ENCODE results near the gene UBE2D3. TPM values are rescaled to one million over a fixed set of nuclear protein-coding genes. Genes with fewer than 3 reads are reported as not detected.

Gene UBE2D3
- polyA plus RNA-seq (2013), result 355 TPM

DNA sequence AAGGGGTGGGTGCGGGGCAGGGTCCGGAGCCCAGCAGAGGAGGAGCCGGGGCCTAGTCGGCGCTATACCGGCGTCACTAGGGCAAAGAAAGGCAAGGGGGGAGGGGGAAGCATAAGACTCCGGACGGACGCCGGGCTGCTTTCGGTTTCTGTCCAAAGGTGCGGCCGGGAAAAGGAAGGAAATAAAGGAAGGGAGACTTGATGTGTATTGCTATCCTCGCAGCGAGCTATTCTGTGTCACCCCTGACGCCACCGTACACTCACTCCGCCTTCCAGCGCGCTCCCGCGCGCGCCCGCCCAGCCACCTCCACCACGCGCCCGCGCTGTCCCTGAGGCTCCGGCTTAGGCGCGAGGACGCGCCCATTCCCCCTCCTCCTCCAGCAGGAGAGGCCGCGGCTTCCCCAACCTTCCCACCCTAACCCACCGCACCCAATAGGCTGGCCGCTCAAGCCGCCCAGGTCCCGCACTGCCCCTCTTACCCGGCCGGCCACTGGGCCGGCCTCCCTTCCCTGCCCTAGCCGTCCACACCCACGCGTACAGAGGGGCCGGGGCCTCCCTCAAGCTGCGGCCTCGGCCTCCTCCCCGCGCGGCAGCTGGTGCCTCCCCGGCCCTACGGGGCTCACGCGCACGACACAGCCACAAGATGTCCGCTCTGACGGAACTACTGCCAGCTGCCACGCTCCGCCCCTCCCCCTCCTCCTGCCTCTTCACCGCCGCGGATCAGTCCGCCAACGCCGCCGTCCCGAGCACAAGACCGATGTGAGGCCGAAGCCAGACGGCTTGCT lies at the start of gene UBE2D3:
Gene UBE2D3 (minus strand): TSS at position 662 of the 784 bp plus-strand sequence. CDS start 1,043 bp downstream, outside the sequence.
- peak within 1 kb of the TSS; percentile 99 to 100 for H3K27ac ChIP-seq (ENCODE audit: insufficient read depth in 1 of 2, low read depth in 1 of 2, low read length in 2 of 2, poor library complexity in 1 of 2, severe bottlenecking in 2 of 2)
- WGBS (ENCODE audit: insufficient coverage), result 0% methylated on average over 35 of the region's 73 CpGs
- no peaks in the 10 kb centered on the region for H3K9me3 ChIP-seq (ENCODE audit: control extremely low read depth in 1 of 5, control insufficient read depth in 4 of 5, insufficient read depth in 2 of 5, low read depth in 1 of 5, low read length in 4 of 5)
- H3K4me1 ChIP-seq (ENCODE audit: control extremely low read depth in 1 of 4, control insufficient read depth in 4 of 4, insufficient read depth in 4 of 4, low read length in 3 of 4), result peaks cover 22 to 42% (median 35%) of the 10 kb centered on the region in 4 experiments
- peak; percentile 98 to 99 (median 98) for DNase-seq
- H3K36me3 ChIP-seq (ENCODE audit: control insufficient read depth in 4 of 4, insufficient read depth in 4 of 4, low read length in 3 of 4), result peaks cover 0 to 28% (median 5%) of the 10 kb centered on the region in 4 experiments
- ChIA-PET POLR2A (interaction anchor here (0.6 to 5.2 kb wide), 14 partner anchors 10 to 1479 kb away, joined by 3 to 72 read pairs (median 4); partner anchors contain the start of genes CISD2, MANBA, NFKB1 and PPP3CA), CTCF (interaction anchor here (0.9 to 3.7 kb wide), 9 partner anchors 9 to 181 kb away, joined by 3 to 13 read pairs (median 7); no protein-coding TSS in a partner anchor)
- peak within 1 kb of the TSS; percentile 89 to 100 (median 98) for H3K4me3 ChIP-seq (ENCODE audit: control insufficient read depth in 1 of 7, extremely low read depth in 1 of 7, insufficient read depth in 4 of 7, low read depth in 2 of 7, low read length in 6 of 7)
- H3K27me3 ChIP-seq (replicated peaks in 2 of 5; ENCODE audit: control insufficient read depth in 4 of 5, insufficient read depth in 5 of 5, low read length in 4 of 5), result no peaks in the 10 kb centered on the region

DNA sequence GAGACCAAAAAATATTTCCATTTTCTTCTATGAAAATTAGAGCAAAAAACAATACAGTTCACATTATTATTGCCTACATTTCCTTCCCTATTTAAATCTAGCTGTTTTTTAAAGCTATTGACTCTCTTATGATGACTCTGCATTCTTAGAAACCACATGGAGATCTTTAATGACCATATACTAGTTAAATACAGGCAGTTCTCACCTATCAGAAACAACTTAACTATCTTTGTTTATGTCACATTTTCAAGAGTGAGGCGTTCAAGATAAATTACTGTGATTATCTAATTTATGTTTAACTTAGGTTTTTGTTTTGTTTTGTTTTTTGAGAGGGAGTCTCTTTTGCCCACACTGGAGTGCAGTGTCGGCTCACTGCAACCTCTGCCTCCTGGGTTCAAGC lies 44.4 kb upstream of the UBE2D3 start:
- Histone ChIP-seq H3K27ac (ENCODE audit: insufficient read depth in 1 of 2, low read depth in 1 of 2, low read length in 2 of 2, poor library complexity in 1 of 2, severe bottlenecking in 2 of 2) (peak overlapping the region; percentile 47 to 65), H3K4me3 (ENCODE audit: control insufficient read depth in 1 of 7, extremely low read depth in 1 of 7, insufficient read depth in 4 of 7, low read depth in 2 of 7, low read length in 6 of 7) (peak overlapping the region in 3 of 7 experiments; percentile 28 to 92 (median 42)), H3K27me3 (replicated peaks in 2 of 5; ENCODE audit: control insufficient read depth in 4 of 5, insufficient read depth in 5 of 5, low read length in 4 of 5) (no peaks in the 10 kb centered on the region), H3K4me1 (ENCODE audit: control extremely low read depth in 1 of 4, control insufficient read depth in 4 of 4, insufficient read depth in 4 of 4, low read length in 3 of 4) (peaks cover 25 to 44% (median 32%) of the 10 kb centered on the region in 4 experiments), H3K36me3 (ENCODE audit: control insufficient read depth in 4 of 4, insufficient read depth in 4 of 4, low read length in 3 of 4) (peaks cover 15 to 31% (median 18%) of the 10 kb centered on the region in 4 experiments), H3K9me3 (ENCODE audit: control extremely low read depth in 1 of 5, control insufficient read depth in 4 of 5, insufficient read depth in 2 of 5, low read depth in 1 of 5, low read length in 4 of 5) (peaks cover 0 to 9% (median 0%) of the 10 kb centered on the region in 5 experiments)
- ChIA-PET POLR2A (interaction anchor here (1.2 kb wide), 1 partner anchor 44 kb away, joined by 5 read pairs; the partner anchor contains the start of gene UBE2D3), CTCF (interaction anchor here (0.9 to 2.3 kb wide), 2 partner anchors 10 to 49 kb away, joined by 3 to 10 read pairs; no protein-coding TSS in a partner anchor)
- peak; percentile 47 to 86 (median 72) for DNase-seq
- WGBS (ENCODE audit: insufficient coverage), result 89% methylated on average over 1 of the region's 2 CpGs

DNA sequence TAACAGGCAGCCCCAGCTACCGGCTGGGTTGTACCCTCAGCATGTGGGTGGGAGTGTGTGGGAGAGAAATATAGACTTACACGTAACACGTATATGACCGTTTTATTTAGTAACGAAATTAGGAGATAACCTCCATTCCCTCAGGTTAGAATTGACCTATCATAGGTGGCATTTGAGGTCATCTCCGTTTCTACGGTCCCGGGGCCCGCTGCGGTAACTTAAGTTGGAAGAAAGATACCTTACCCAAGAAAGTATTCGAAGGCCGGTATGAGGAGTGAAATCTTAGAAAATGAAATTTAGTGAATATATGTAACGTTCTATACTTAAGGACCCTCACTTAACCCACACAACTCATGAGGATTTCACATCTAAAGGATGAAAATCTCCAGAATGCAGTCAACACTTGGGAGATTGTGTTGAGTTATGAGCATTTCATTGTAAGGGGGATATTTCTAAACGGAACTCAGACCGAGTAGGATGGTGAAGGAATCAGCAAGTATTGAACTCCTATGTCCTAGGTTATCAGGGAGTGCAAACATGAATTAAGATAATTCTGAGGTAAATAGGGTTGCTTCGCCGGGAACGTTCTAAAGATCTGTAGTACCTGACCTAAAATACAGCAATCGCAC lies 42.3 kb upstream of the UBE2D3 start:
- CTCF ChIA-PET, result interaction anchor here (1.7 kb wide), 1 partner anchor 11 kb away, joined by 5 read pairs; no protein-coding TSS in a partner anchor
- WGBS (ENCODE audit: insufficient coverage), result 25% methylated on average over 8 of the region's 19 CpGs
- no peak for DNase-seq
- peaks cover 2 to 10% (median 5%) of the 10 kb centered on the region in 4 experiments for H3K36me3 ChIP-seq (ENCODE audit: control insufficient read depth in 4 of 4, insufficient read depth in 4 of 4, low read length in 3 of 4)
- peak overlapping the region in 6 of 7 experiments; percentile 71 to 92 (median 84) for H3K4me3 ChIP-seq (ENCODE audit: control insufficient read depth in 1 of 7, extremely low read depth in 1 of 7, insufficient read depth in 4 of 7, low read depth in 2 of 7, low read length in 6 of 7)
- POLR2A ChIA-PET, result interaction anchor here (0.9 to 3.3 kb wide), 5 partner anchors 17 to 109 kb away, joined by 3 to 72 read pairs (median 4); partner anchors contain the start of genes MANBA and UBE2D3
- no peaks in the 10 kb centered on the region for H3K27me3 ChIP-seq (replicated peaks in 2 of 5; ENCODE audit: control insufficient read depth in 4 of 5, insufficient read depth in 5 of 5, low read length in 4 of 5)
- H3K4me1 ChIP-seq (ENCODE audit: control extremely low read depth in 1 of 4, control insufficient read depth in 4 of 4, insufficient read depth in 4 of 4, low read length in 3 of 4), result peaks cover 25 to 59% (median 43%) of the 10 kb centered on the region in 4 experiments
- no peaks in the 10 kb centered on the region for H3K9me3 ChIP-seq (ENCODE audit: control extremely low read depth in 1 of 5, control insufficient read depth in 4 of 5, insufficient read depth in 2 of 5, low read depth in 1 of 5, low read length in 4 of 5)
- peak overlapping the region; percentile 95 to 98 for H3K27ac ChIP-seq (ENCODE audit: insufficient read depth in 1 of 2, low read depth in 1 of 2, low read length in 2 of 2, poor library complexity in 1 of 2, severe bottlenecking in 2 of 2)

DNA sequence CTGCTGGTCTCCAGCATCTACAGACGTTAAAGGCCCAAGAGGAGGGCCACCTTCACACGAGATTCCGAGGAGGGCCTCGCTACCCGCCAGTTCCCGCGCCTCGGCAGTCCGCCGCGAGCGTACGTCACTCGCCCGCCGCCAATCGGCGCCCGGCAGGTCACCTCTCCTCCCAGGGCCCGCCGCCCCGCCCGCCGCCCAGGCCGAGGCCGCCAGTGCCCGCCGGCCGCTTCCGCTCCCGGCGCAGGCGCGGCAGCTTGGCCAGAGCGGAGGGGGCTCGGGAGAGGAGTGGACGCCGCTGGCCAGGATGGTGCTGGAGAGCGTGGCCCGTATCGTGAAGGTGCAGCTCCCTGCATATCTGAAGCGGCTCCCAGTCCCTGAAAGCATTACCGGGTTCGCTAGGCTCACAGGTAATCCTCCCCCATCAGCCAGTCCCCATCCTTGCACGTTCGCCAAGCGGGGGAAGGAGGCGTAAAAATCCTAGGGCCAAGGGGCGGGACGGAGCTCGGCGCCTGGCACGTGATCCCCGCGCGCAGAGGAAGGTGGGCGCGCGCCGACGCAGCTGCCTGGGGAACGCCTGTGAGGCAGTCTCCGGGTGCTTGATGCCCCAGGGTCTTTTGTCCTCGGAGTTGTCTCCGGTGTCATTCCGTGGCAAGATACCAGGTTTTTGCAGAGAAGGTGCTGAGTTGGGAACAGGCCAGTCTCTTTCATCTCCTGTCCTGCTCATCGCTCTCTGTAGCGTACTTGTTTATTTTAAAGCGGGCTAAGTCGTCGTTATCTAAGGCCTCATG lies 41.6 kb upstream of the UBE2D3 start, which contains the start of gene CISD2:
Gene CISD2 (plus strand): TSS at position 212 of the 788 bp plus-strand sequence. CDS start 93 bp downstream, at position 305.
- H3K27me3 ChIP-seq (replicated peaks in 2 of 5; ENCODE audit: control insufficient read depth in 4 of 5, insufficient read depth in 5 of 5, low read length in 4 of 5), result no peaks in the 10 kb centered on the region
- DNase-seq, result peak; percentile 97 to 98 (median 98)
- under 1% methylated on average over 62 of the region's 71 CpGs for WGBS (ENCODE audit: insufficient coverage)
- H3K36me3 ChIP-seq (ENCODE audit: control insufficient read depth in 4 of 4, insufficient read depth in 4 of 4, low read length in 3 of 4), result peaks cover 0 to 7% (median 2%) of the 10 kb centered on the region in 4 experiments
- ChIA-PET POLR2A (interaction anchor here (0.9 to 3.3 kb wide), 5 partner anchors 17 to 109 kb away, joined by 3 to 72 read pairs (median 4); partner anchors contain the start of genes MANBA and UBE2D3), CTCF (interaction anchor here (0.6 to 1.7 kb wide), 2 partner anchors 10 to 47 kb away, joined by 3 to 5 read pairs; no protein-coding TSS in a partner anchor)
- H3K9me3 ChIP-seq (ENCODE audit: control extremely low read depth in 1 of 5, control insufficient read depth in 4 of 5, insufficient read depth in 2 of 5, low read depth in 1 of 5, low read length in 4 of 5), result no peaks in the 10 kb centered on the region
- H3K4me3 ChIP-seq (ENCODE audit: control insufficient read depth in 1 of 7, extremely low read depth in 1 of 7, insufficient read depth in 4 of 7, low read depth in 2 of 7, low read length in 6 of 7), result peak within 1 kb of the TSS; percentile 71 to 92 (median 82)
- H3K4me1 ChIP-seq (ENCODE audit: control extremely low read depth in 1 of 4, control insufficient read depth in 4 of 4, insufficient read depth in 4 of 4, low read length in 3 of 4), result peaks cover 25 to 65% (median 43%) of the 10 kb centered on the region in 4 experiments
- H3K27ac ChIP-seq (ENCODE audit: insufficient read depth in 1 of 2, low read depth in 1 of 2, low read length in 2 of 2, poor library complexity in 1 of 2, severe bottlenecking in 2 of 2), result peak within 1 kb of the TSS; percentile 95 to 98

DNA sequence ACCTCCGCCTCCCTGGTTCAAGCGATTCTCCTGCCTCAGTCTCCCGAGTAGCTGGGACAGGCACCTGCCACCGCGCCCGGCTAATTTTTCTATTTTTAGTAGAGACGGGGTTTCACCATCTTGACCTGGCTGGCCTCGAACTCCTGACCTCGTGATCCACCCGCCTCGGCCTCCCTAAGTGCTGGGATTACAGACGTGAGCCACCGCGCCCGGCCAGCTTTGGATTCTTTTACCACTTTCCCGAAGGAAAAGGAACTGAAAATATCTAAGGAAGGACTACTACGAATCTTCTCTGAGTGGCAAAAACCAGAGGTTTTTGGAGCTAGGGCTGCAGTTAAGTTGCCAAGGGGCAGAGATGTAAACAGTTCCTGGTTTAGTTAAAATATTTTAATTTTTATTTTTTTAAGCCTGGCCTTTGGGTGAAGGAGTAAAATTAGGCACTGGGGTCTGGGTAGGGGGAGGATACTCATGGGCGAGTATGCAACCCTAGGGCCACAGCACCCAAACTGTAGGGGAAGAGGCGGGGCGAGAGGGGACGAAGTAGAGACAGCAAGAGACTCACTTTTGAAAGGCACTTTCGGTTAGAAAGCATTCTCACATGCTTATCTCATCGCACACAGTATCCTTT lies 40.9 kb upstream of the UBE2D3 start:
- ChIA-PET POLR2A (interaction anchor here (0.7 to 3.3 kb wide), 5 partner anchors 9 to 108 kb away, joined by 3 to 72 read pairs (median 4); partner anchors contain the start of genes MANBA and UBE2D3), CTCF (interaction anchor here (1.1 to 2.1 kb wide), 4 partner anchors 10 to 41 kb away, joined by 3 to 9 read pairs (median 4); partner anchors contain the start of gene UBE2D3)
- Histone ChIP-seq H3K9me3 (ENCODE audit: control extremely low read depth in 1 of 5, control insufficient read depth in 4 of 5, insufficient read depth in 2 of 5, low read depth in 1 of 5, low read length in 4 of 5) (no peaks in the 10 kb centered on the region), H3K36me3 (ENCODE audit: control insufficient read depth in 4 of 4, insufficient read depth in 4 of 4, low read length in 3 of 4) (peaks cover 0 to 8% (median 2%) of the 10 kb centered on the region in 4 experiments), H3K4me1 (ENCODE audit: control extremely low read depth in 1 of 4, control insufficient read depth in 4 of 4, insufficient read depth in 4 of 4, low read length in 3 of 4) (peaks cover 25 to 65% (median 43%) of the 10 kb centered on the region in 4 experiments), H3K27me3 (replicated peaks in 2 of 5; ENCODE audit: control insufficient read depth in 4 of 5, insufficient read depth in 5 of 5, low read length in 4 of 5) (no peaks in the 10 kb centered on the region), H3K27ac (ENCODE audit: insufficient read depth in 1 of 2, low read depth in 1 of 2, low read length in 2 of 2, poor library complexity in 1 of 2, severe bottlenecking in 2 of 2) (peak overlapping the region; percentile 95 to 98), H3K4me3 (ENCODE audit: control insufficient read depth in 1 of 7, extremely low read depth in 1 of 7, insufficient read depth in 4 of 7, low read depth in 2 of 7, low read length in 6 of 7) (peak overlapping the region in 6 of 7 experiments; percentile 71 to 92 (median 84))
- DNase-seq, result peak in 1 of 3 donors; percentile 99
- WGBS (ENCODE audit: insufficient coverage), result 12% methylated on average over 18 of the region's 23 CpGs
